Stimulated activated CD4-positive, alpha-beta T cell treated with anti-CD3 and anti-CD28 coated beads, Interleukin-12 subunit alpha, Interleukin-12 subunit beta, amount 100 ng/mL, for 4 hours (primary cell): ENCODE measurements around the gene SYCN.

Experiments
- DNase-seq: peaks from one replicate; pipeline ENCODE4 v3.0.0-alpha.2; 2020

The SYCN gene

DNA sequence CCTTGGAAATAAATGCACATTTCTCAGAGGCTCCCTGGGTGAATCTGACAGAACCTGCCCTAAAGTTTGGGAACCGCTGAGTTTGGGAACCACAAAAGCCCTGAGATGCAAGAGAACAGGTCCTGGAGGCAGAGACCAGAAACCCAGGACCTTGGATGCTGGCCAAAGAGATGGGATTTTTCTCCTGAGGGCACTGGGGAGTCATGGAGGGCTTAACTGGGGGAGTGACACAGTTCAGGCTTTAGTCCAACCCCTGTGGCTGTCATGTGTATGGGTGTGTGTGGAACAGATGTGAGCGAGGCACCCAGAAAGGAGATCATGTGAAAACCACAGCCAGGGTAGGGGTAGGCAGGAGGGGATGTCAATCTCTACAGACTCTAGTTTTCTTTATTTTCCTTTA lies 11.2 kb downstream of the SYCN start:
- no peak for DNase-seq

DNA sequence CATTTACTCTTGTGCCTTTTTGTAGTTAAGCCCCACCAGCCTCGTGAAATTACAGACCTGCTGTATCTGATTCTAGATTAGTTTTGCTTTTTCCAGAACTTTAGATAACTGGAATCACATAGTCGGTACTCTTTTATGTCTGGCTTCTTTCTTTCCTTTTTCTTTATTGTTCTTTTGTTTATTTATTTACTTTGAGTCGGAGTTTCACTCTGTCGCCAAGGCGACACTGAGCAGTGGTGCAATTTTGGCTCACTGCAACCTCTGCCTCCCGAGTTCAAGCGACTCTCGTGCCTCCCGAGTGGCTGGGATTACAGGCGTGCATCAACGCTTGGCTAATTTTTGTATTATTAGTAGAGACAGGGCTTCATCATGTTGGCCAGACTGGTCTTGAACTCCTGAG lies 13.3 kb downstream of the SYCN start:
- DNase-seq: no peak

GRCh38 chr19:39188960-39189359 lies 15.1 kb downstream of the SYCN start:
- no peak for DNase-seq

DNA sequence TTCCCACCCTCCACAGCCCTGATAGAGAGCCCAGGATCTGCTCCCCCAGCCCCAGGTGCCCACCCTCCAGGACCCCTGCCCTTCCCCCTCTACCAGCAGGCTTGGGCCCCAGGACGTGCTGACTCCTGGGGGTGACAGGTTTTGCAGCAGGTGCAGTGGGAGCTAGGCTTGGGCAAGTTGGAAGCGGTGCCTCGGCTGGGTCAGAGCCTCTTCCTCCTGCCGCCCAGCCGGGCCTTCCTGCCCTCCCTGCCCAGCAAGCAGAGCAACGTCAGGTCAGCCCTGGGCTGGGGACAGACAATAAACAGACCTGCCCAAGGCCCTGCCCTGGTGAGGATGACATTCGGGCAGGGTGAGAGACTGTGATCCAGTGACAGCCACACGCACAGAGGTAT lies 16.5 kb downstream of the SYCN start:
- DNase-seq: no peak

GRCh38 chr19:39186391-39186790 lies 17.7 kb downstream of the SYCN start:
- no peak for DNase-seq

DNA sequence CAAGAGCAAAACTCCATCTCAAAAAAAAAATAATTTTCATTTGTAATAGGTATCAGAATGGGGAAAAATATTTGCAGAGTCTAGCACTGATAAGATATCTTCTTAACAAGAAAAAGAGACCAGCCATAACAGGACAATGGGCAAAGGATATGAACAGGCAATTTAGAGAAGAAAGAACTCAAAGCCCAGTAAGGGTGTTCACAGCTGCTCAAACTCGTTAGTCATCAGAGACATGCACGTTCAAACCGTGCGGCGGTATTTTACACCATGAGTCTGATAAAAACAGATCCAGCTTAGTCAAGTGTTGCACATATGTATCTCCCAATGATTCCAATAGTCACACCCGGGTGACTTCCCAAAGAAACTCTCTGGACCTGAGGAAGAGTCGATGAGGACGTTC lies 21.0 kb downstream of the SYCN start:
- no peak for DNase-seq

GRCh38 chr19:39182174-39182505 lies 21.9 kb downstream of the SYCN start:
- DNase-seq: no peak

GRCh38 chr19:39181500-39182173 lies 22.4 kb downstream of the SYCN start:
- no peak for DNase-seq

DNA sequence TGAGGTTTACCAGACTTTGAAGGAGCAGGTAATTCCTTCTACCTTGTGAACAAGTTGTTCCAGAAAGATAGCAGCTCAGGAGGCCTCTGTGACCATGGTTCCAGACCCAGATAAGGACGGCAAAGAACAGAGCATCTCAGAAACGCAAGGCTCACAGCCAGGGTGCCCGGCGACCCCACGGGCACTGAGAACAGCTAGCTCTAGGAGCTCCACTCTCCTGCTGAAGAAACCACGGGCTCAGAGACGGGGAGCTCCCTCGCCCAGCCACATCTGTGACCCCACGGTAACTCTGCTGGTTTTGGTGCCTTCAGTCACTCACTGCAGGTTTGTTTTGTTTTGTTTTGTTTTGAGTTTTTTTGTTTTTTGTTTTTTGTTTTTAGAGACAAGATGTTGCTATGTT lies 23.3 kb downstream of the SYCN start:
- no peak for DNase-seq

DNA sequence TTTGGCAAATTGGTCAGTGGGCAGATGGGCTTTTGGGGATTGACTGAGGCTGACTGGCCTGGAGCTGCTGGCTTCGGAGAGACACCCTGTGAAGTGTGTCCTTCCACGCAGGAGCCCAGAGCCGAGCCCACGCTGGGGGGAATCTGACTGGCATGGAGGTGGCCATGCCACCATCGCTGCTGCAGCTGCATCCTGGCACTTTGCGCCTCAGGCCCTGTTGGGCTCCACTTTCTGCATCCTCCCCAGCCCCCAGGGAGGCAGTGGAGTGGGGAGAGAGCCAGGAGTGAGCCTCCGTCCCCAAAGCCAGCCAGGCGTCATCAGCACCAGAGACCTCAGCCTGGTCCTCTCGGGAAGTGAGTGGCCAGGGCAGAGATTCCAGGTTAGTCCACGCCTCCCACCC lies 24.3 kb downstream of the SYCN start:
- DNase-seq: no peak

GRCh38 chr19:39178296-39179006 lies 25.6 kb downstream of the SYCN start:
- DNase-seq: no peak

DNA sequence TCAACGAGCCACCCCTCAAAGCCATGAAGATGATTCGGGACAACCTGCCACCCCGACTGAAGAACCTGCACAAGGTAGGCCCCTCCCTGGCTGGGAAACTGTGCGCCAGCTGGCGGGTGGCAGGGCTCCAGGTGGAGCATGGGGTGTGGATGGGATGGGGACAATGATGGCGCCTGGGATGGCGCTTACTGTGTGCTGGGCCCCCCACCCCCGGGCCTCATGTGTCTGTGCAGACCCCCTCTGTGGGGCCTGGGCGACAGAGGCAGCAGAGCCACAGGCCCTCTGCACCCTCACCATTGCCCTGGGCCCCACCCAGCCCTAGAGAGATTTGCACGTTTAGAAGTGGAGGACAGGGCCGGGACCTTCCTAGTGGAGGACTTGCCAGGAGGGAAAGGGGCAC lies 26.3 kb downstream of the SYCN start:
- DNase-seq: no peak

GRCh38 chr19:39177110-39177699 lies 26.9 kb downstream of the SYCN start:
- no peak for DNase-seq

GRCh38 chr19:39175564-39175963 lies 28.5 kb downstream of the SYCN start:
- DNase-seq: no peak

- no peak for DNase-seq
Observed at GRCh38 chr19:39174558-39175544, 29.2 kb downstream of the SYCN start.

GRCh38 chr19:39174142-39174541 lies 29.9 kb downstream of the SYCN start:
- DNase-seq: no peak

- DNase-seq: no peak
Observed at GRCh38 chr19:39173502-39173991, 30.5 kb downstream of the SYCN start.

DNA sequence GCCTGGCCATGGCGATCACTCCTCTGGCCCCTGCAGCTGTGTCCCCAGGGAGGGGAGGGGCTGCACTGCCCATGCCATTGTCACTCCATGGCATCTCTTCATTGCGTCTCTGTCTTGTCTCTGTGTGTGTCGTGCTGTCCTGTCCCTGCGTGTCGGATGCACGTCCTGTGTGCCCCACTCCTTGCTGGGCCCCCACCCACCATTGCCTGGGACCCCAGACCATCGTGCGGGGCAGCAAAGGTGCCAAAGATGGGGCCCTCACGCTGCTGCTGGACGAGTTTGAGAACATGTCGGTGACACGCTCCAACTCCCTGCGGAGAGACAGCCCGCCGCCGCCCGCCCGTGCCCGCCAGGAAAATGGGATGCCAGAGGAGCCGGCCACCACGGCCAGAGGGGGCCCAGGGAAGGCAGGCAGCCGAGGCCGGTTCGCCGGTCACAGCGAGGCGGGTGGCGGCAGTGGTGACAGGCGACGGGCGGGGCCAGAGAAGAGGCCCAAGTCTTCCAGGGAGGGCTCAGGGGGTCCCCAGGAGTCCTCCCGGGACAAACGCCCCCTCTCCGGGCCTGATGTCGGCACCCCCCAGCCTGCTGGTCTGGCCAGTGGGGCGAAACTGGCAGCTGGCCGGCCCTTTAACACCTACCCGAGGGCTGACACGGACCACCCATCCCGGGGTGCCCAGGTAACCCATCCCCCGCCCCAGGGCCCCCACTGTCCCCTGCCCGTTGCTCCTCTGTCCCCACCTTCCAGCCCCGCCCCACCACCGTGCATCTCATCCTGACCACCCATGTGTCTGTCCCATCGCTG lies 31.2 kb downstream of the SYCN start:
- no peak for DNase-seq

DNA sequence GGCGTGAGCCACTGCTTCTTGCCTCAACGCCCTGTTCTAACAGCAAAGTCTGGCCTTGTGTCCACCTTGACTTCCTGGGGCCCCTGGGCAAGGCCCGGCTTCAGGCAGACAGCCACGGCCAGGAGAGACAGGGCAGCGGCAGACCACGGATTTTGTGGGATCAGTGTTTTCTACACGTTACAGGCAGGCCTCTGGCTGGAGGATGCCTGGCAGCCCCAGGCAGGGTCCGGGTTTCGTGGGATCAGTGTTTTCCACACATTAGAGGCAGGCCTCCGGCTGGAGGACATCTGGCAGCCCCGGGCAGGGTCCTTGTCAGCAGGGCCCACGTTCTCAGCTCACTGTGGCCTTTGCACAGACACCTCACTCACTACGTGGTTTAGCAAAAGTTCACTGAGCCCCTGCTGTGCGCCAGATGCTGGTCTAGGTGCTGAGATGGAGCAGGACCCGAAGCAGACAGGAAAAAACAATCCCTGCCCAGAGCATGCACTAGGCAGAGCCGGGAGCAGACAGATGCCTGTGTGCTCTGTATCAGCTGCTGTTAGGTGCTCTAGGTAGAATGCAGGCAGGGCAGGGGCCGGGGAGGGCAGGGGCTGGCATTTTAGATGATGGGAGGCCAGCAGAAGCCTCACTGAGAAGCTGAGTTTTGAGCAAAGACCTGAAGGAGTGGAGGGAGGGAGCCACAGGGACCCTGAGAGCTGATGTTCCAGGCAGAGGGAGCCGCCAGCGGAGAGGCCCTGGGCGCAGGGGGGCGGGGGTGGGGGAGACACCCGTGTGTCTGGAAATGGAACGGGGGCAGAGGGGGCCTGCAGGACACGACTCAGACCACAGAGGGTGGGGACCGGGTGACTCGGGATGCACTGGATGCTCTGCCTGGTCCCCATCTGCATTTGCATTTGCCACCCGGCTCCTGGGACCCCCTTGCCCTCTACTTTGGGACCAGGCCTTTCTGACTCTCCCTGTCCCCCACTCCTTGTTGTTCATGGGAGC lies 32.3 kb downstream of the SYCN start:
- DNase-seq: no peak

DNA sequence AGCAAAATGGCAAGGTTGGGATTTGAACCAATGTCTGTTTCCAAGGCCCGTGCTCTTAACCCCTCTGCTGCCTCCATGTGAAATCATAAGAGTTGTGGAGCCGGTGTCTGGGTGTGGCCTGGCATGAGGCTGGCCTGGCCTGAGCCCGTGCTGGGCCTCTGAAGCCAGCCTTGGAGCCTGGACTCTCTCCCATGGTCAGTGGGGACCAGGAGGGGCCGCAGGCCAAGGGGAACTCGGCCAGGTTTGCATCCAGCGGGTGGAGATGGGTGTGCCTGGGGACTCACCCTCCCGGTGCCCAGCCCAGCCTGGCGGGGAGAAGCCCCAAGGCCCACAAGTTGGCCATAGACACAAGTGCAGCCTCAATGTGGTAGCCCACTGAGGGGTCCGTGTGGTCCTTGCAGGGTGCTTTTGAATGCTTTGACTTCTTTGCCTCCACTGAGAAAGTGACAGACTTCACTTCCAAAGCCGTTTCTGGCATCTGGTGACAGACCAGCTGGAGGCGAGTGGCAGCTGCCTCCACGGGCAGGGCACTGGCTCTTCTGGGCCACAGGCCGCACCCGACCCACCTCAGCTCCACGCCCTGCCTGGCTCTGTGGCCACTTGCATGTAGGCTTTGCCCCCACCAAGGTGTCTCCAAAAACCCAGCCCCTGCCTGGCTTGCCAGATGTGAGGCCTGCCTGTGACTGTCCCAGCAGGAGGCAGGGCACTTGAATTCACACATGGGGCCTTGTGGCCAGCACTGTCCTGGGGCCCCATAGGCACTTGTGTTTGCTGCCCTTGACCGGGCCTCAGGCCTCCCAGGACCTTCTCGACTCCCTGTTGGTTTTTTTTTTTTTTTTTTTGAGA lies 33.5 kb downstream of the SYCN start:
- DNase-seq: no peak
